HL-60 (cell line): ENCODE results near the gene PF4V1.

ENCODE experiments used
- DNase-seq, 2 experiments: peaks; one replicate each; pipeline ENCODE4 v3.0.0-alpha.2; 2010 to 2020; ENCODE audit warnings: low read depth in 1 of 2, low spot score in 1 of 2
- H3K27ac ChIP-seq: fragments of 250-450 bp; sonication (Bioruptor Pico); replicated peaks from 2 replicates; pipeline ENCODE4 v1.5.1; 2020; ENCODE audit warnings: mild to moderate bottlenecking, moderate library complexity
- H3K27me3 ChIP-seq: fragments of 250-450 bp; sonication (Bioruptor Pico); 2 replicates; pipeline ENCODE4 v1.5.1; 2021; ENCODE audit warnings: mild to moderate bottlenecking, moderate library complexity; ENCODE audit not compliant: insufficient read depth, poor library complexity, severe bottlenecking
- H3K4me3 ChIP-seq: replicated peaks from 2 replicates; pipeline ENCODE4 v1.5.1; 2011; ENCODE audit warnings: mild to moderate bottlenecking, control low read depth, low read length; ENCODE audit not compliant: insufficient read depth
- POLR2AphosphoS5 ChIP-seq: IDR thresholded peaks from 2 replicates; pipeline ENCODE4 v1.6.1; 2012; ENCODE audit warnings: low read depth
- SPI1 ChIP-seq: IDR thresholded peaks from 2 replicates; pipeline ENCODE4 v1.6.1; 2012; ENCODE audit warnings: low read depth, mild to moderate bottlenecking, borderline replicate concordance
- TF ChIP-seq, protein P1 (sequence below): IDR thresholded peaks from 2 replicates; pipeline ENCODE4 v1.6.1; 2012; ENCODE audit warnings: low read depth; ENCODE audit not compliant: insufficient replicate concordance
- TF ChIP-seq, protein P2 (sequence below): IDR thresholded peaks from one replicate; pipeline ENCODE4 v1.5.1; 2011; ENCODE audit warnings: low read length, control low read depth, inconsistent platforms; ENCODE audit not compliant: insufficient read depth

The PF4V1 gene

DNA sequence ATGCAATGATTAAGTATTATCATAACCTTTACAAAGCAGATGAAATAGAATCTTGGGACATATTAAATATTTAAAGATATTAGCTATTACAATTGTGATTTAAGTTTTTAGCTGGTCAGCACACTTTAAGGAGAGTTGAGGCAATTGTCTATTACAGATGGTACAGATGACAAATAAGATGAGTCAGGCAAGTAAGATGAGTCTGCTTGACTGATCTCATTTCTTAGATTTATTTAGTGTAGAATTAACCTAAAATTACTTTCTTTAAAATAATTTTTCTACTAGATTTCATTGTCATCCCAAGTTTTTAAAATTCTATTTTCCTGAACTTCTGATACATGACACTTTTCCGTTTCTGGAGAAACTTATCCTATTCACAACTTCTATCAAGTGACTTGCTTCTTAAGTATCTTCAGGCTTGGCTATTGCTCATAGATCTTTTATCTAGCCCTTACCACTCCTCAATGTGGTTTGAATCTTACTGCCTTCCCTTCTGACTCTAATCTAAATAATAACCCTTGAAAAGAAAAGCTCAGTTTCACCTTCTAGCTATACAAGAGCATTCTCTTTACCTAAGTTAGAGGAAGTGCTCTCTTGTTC is 49.0 kb downstream of the PF4V1 start:
- TF ChIP-seq, protein P1, sequence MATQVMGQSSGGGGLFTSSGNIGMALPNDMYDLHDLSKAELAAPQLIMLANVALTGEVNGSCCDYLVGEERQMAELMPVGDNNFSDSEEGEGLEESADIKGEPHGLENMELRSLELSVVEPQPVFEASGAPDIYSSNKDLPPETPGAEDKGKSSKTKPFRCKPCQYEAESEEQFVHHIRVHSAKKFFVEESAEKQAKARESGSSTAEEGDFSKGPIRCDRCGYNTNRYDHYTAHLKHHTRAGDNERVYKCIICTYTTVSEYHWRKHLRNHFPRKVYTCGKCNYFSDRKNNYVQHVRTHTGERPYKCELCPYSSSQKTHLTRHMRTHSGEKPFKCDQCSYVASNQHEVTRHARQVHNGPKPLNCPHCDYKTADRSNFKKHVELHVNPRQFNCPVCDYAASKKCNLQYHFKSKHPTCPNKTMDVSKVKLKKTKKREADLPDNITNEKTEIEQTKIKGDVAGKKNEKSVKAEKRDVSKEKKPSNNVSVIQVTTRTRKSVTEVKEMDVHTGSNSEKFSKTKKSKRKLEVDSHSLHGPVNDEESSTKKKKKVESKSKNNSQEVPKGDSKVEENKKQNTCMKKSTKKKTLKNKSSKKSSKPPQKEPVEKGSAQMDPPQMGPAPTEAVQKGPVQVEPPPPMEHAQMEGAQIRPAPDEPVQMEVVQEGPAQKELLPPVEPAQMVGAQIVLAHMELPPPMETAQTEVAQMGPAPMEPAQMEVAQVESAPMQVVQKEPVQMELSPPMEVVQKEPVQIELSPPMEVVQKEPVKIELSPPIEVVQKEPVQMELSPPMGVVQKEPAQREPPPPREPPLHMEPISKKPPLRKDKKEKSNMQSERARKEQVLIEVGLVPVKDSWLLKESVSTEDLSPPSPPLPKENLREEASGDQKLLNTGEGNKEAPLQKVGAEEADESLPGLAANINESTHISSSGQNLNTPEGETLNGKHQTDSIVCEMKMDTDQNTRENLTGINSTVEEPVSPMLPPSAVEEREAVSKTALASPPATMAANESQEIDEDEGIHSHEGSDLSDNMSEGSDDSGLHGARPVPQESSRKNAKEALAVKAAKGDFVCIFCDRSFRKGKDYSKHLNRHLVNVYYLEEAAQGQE: no peak
- TF ChIP-seq SPI1: 0 out of 2 replicates have a peak, but pooled peaks have one; percentile 46
- Histone ChIP-seq H3K4me3 (no peak overlapping the region), H3K27ac (no peak overlapping the region), H3K27me3 (no peaks in the 10 kb centered on the region)
- DNase-seq: no peak

DNA sequence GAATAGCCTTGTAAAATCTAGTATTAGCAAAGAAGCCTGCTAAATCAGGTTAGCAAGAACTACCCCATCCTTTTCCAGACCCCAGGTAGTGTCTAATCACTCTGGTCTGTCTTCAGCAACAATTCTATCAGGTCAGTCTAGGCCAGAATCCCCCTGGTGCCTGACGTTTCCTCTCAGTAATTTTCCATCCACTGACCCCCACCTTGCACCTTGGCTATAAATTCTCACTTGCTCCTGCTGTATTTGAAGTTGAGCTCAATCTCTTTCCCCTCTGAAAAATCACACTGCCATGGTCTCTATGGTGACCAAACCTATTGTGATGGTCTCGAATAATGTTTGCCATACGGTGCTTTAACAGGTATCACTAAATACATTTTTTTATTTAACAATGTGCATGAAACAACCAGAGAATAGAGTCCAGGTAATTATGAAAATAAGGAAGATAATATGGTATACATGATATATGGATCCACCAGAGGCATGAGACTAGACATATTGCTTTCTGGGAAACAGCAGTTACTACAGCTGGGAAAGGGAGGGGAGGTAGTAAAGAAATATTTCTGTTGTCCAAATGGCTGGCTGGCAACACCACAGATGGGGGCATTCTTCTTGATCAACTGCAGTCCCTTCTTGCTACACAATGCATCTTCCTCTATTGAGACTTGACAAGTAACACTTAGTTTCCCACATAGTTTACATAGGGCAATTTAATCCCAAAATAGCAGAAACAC is 49.9 kb downstream of the PF4V1 start:
- no peak for TF ChIP-seq POLR2AphosphoS5
- TF ChIP-seq SPI1: no peak
- TF ChIP-seq, protein P1: no peak
- TF ChIP-seq, protein P2, sequence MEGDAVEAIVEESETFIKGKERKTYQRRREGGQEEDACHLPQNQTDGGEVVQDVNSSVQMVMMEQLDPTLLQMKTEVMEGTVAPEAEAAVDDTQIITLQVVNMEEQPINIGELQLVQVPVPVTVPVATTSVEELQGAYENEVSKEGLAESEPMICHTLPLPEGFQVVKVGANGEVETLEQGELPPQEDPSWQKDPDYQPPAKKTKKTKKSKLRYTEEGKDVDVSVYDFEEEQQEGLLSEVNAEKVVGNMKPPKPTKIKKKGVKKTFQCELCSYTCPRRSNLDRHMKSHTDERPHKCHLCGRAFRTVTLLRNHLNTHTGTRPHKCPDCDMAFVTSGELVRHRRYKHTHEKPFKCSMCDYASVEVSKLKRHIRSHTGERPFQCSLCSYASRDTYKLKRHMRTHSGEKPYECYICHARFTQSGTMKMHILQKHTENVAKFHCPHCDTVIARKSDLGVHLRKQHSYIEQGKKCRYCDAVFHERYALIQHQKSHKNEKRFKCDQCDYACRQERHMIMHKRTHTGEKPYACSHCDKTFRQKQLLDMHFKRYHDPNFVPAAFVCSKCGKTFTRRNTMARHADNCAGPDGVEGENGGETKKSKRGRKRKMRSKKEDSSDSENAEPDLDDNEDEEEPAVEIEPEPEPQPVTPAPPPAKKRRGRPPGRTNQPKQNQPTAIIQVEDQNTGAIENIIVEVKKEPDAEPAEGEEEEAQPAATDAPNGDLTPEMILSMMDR: no peak
- Histone ChIP-seq H3K4me3 (no peak overlapping the region), H3K27me3 (no peaks in the 10 kb centered on the region), H3K27ac (no peak overlapping the region)
- DNase-seq: peak in 1 of 2 experiments; percentile 36
